C4-2B (cell line): Measurements from ENCODE around the gene SGTA.

ENCODE experiments used
- H3K27ac ChIP-seq: fragments of 450-650 bp; 2 replicates; pipeline ENCODE4 v1.5.1; 2017
- ZFX ChIP-seq: fragments of 450-650 bp; IDR thresholded peaks from 2 replicates; pipeline ENCODE4 v1.6.1; 2017
- TF ChIP-seq, protein P1 (sequence below): fragments of 450-650 bp; conservative IDR thresholded peaks from 2 replicates; pipeline ENCODE4 v1.5.1; 2017; ENCODE audit warnings: mild to moderate bottlenecking

The SGTA gene, protein sequence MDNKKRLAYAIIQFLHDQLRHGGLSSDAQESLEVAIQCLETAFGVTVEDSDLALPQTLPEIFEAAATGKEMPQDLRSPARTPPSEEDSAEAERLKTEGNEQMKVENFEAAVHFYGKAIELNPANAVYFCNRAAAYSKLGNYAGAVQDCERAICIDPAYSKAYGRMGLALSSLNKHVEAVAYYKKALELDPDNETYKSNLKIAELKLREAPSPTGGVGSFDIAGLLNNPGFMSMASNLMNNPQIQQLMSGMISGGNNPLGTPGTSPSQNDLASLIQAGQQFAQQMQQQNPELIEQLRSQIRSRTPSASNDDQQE

DNA sequence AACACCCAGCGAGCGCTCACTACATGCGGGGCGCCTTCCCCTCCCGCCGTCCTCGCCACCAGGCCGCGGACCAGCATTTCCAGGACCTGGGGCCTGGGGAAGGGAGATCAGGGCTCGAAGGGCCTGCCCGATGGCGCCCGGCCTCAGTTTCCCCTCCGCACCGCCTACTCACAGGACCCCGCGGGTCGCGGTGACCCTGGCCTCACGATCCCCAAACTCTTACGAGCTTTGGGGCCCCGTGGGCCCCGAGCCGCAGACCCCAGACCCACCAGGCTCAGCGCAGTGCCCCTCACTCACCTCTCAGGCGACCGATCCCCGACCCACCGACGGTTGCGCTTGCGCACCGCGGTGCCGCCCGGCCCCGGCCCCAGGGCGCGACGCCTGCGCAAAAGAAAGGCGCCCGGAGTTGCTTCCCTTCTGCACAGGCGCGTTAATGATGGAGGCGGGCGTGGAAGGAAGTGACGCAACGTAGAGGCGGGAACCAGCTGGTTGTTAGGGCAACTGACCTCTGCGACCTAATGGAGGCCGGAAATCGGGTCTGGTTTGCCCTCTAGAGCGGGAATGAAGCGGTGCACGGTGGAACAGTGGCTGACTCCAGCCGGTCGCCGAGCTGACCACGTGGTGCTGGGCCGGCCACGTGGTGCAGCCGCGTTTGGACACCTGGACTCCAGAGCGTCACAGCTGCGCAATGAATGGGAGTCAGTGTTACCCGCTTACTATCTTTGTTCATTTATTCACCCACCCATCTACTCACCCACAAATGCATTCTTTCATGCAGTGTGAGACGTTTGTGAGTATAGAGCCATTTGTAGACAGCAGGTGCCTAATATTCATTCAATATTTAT lies at the start of gene SGTA:
SGTA (minus strand) TSS at position 338 of the 845 bp plus-strand sequence. CDS start 14,205 bp downstream, outside the sequence.
- no peak for TF ChIP-seq ZFX
- TF ChIP-seq, protein P1, sequence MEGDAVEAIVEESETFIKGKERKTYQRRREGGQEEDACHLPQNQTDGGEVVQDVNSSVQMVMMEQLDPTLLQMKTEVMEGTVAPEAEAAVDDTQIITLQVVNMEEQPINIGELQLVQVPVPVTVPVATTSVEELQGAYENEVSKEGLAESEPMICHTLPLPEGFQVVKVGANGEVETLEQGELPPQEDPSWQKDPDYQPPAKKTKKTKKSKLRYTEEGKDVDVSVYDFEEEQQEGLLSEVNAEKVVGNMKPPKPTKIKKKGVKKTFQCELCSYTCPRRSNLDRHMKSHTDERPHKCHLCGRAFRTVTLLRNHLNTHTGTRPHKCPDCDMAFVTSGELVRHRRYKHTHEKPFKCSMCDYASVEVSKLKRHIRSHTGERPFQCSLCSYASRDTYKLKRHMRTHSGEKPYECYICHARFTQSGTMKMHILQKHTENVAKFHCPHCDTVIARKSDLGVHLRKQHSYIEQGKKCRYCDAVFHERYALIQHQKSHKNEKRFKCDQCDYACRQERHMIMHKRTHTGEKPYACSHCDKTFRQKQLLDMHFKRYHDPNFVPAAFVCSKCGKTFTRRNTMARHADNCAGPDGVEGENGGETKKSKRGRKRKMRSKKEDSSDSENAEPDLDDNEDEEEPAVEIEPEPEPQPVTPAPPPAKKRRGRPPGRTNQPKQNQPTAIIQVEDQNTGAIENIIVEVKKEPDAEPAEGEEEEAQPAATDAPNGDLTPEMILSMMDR = no peak

DNA sequence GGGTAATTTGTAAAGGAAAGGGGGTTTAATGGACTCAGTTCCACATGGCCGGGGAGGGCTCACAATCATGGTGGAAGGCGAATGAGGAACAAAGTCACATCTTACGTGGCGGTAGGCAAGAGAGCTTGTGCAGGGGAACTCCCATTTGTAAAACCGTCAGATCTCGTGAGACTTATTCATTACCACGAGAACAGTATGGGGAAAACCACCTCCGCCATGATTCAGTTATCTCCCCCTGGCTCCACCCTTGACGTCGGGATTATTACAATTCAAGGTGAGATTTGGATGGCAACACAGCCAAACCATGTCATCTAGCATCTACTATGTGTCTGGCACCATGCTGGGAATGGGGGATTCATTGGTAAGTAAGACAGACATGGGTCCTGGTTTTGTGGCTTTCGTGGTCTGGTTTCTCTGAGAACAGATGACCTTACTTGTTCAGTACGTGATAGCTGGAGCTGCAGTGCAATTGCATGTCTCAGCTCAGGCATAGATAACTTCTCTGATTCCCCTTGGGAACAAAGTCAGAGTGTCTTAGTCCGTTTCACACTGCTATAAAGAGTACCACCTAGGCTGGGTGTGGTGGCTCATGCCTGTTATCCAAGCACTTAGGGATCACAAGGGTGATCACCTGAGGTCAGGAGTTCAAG lies 44.9 kb upstream of the SGTA start:
- H3K27ac ChIP-seq = no peak overlapping the region
- TF ChIP-seq, protein P1 = no peak
- no peak for TF ChIP-seq ZFX

More for the DNA sequence above, at the start of gene SGTA:
- peak within 1 kb of the TSS; percentile 97 for H3K27ac ChIP-seq

DNA sequence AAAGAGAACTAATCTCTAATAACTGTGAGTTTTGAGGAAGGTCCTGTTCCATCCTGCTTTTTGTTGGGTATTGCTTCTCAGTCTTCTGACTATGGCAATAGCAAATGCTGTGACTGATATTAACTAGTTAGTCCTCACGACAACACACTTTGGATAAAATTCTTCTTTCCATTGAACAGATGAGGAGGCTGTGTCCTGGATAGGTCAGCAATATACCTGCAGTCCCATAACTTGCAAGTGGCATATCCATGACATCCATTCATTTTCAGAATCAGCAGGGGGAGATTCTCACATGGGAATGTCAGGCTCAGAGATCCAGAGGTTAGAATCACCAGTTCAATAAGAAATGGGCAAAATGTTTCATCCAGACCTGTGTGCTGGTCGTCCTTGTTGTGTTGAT lies 43.9 kb upstream of the SGTA start:
- no peak overlapping the region for H3K27ac ChIP-seq
- TF ChIP-seq ZFX = no peak
- TF ChIP-seq, protein P1 = no peak

DNA sequence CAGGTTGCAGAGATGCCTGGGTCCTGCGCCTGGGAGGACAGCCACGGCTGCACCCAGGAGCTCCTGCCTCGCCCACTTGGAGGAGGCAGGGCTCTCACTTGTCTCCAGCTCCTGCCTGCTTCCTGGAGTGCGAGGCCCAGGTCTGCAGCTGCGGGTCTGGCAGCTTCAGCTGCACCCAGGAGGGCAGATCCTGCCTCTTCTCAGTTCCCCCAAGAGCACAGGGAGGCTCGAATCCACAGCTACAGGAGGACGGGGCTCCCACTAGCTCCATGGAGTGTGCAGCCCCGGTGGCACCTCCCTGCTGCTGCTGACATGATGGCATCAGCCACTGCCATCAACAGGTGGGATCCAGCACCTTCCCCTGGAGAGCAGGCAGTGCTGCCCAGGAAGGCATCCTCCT lies 41.1 kb upstream of the SGTA start:
- TF ChIP-seq, protein P1 = no peak
- no peak for TF ChIP-seq ZFX
- H3K27ac ChIP-seq = no peak overlapping the region

DNA sequence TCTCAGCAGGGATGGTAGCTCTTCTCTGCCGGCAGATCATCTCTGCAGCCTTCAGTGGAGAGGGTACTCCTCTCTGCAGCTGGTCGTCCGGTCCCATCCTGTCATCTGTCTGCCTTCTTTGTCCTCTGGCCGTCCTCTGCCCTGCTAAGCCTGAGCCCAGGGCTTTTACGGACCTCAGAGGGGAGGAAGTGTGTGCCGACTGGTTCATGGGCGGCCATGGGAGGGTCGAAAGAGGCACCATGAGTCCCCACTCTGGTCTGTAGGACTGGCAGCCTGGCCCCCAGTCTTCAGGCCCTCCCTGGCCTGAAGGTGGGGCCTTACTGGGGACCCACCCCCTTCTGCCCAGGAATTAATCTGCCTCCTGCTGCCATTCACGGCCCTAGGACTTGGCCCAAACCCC lies 40.6 kb upstream of the SGTA start:
- H3K27ac ChIP-seq = no peak overlapping the region
- TF ChIP-seq, protein P1 = no peak
- TF ChIP-seq ZFX = no peak

DNA sequence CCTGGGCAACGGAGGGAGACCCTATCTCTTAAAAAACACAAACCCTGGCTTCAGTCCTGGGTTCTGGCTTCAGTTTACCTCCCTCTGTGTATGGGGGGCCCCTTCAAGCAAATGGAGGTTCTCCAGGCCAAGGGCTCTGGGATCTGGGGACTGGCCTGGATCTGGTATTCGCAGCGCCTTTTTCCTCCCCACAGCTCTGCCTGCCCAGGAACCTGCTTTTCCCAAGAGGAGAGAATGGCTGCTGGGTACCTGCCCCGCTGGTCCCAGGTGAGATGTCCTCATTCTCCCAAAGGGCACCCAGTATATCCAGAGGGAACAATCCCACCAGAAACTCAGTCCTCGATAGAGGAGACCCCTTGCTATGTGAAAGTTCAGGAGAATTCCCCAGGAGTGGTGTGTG lies 39.8 kb upstream of the SGTA start:
- TF ChIP-seq ZFX = no peak
- TF ChIP-seq, protein P1 = no peak
- no peak overlapping the region for H3K27ac ChIP-seq
